Measurements from ENCODE around the gene TTC36.

- no peak for TF ChIP-seq CTCF (conservative IDR thresholded peaks at IDR 0.05; ENCODE audit: low read depth, low read length)
- no peak for TF ChIP-seq EZH2 (IDR thresholded peaks at IDR 0.05; ENCODE audit: low read length, unreplicated experiment)
These were observed 18.3 kb downstream of the TTC36 start for GRCh38 chr11:118545533-118545932.
